Calu3 (cell line): ENCODE results near the gene DGCR6L. TPM values are rescaled to one million over a fixed set of nuclear protein-coding genes. Genes with fewer than 3 reads are reported as not detected.
"Not testable (repeated sequence)": the region's sequence is repeated elsewhere in the genome, so short reads cannot be mapped to it uniquely, and the experiment has no call there.

ENCODE experiments used
- BruUV-seq: library from RNA; stranded (reverse); fragments of 400-500 nt; replicated peaks from 2 replicates; lab custom pipeline; 2021; lab: Mats Ljungman, UMichigan
- CTCF ChIA-PET: fragments of 300-600 bp; sonication (Branson Sonifier 250); formaldehyde crosslinking; loops from one replicate; lab custom pipeline; 2022; ENCODE audit warnings: antibody characterized with exemption; lab: Charles Lee
- DNase-seq: peaks from one replicate; pipeline ENCODE4 v3.0.0; 2022
- H3K27ac Mint-ChIP-seq: one replicate; pipeline ENCODE4 v1.8.0; 2022; ENCODE audit warnings: mixed read lengths; ENCODE audit not compliant: unreplicated experiment
- H3K27me3 Mint-ChIP-seq: one replicate; pipeline ENCODE4 v1.8.0; 2022; ENCODE audit warnings: mixed read lengths; ENCODE audit not compliant: unreplicated experiment
- H3K36me3 Mint-ChIP-seq: one replicate; pipeline ENCODE4 v1.8.0; 2022; ENCODE audit warnings: mild to moderate bottlenecking, moderate library complexity, mixed read lengths; ENCODE audit not compliant: insufficient read depth, unreplicated experiment
- H3K4me1 Mint-ChIP-seq: one replicate; pipeline ENCODE4 v1.8.0; 2022; ENCODE audit warnings: mild to moderate bottlenecking, low read depth, mixed read lengths; ENCODE audit not compliant: unreplicated experiment
- H3K4me3 Mint-ChIP-seq: one replicate; pipeline ENCODE4 v1.8.0; 2022; ENCODE audit warnings: mild to moderate bottlenecking, low read depth, moderate library complexity, mixed read lengths; ENCODE audit not compliant: unreplicated experiment
- H3K9me3 Mint-ChIP-seq: one replicate; pipeline ENCODE4 v1.8.0; 2022; ENCODE audit warnings: low read depth, mixed read lengths; ENCODE audit not compliant: unreplicated experiment
- intact Hi-C: fragments of 100-400 bp; cut with micrococcal nuclease; formaldehyde crosslinking; loops from one replicate; pipeline ENCODE4 v1.10.0; 2022; ENCODE audit not compliant: unreplicated experiment
- total RNA-seq: library from RNA; stranded (reverse); gene quantifications from 2 replicates; pipeline ENCODE4 v1.2.3, GENCODE V29; 2022
- TF ChIP-seq, protein P1 (sequence below): fragments of 200-600 bp; IDR thresholded peaks from one replicate; pipeline ENCODE4 v1.8.0; 2022; ENCODE audit warnings: antibody characterized with exemption; ENCODE audit not compliant: unreplicated experiment

Gene DGCR6L
- total RNA-seq, 1 experiment from 2014 or later: 39.6 TPM

DNA sequence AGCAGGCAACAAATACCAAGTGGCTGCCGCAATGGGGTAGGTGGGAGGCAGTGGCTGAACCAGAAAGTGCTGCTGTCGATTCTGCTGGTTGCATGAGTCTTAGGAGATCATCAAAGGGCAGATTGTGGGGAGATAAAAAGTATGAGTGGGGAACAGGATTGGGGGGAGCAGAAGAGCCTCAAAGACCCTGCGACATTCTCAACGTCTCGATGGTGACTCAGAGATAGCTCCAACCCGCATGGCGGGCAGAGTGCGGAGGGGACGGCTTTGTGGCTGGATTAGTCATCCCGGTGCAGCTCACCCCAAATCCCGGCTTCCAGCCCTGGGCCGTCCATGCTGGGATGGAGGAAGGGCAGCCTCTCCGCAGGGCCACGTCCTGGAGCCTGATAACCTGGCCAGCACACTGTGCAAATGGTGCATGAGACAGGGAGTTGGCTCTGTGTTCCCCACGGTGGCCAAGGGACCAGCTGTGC, 40.2 kb downstream of the DGCR6L start:
- Mint-ChIP-seq H3K36me3 (peaks cover 7% of the 10 kb centered on the region), H3K9me3 (no peaks in the 10 kb centered on the region), H3K27me3 (peaks cover 89% of the 10 kb centered on the region), H3K27ac (no peak overlapping the region), H3K4me1 (peaks cover 9% of the 10 kb centered on the region), H3K4me3 (no peak overlapping the region)
- intact Hi-C loops: no loop called here
- CTCF ChIA-PET: no interaction called here
- BruUV-seq: no TSS peak
- TF ChIP-seq, protein P1, sequence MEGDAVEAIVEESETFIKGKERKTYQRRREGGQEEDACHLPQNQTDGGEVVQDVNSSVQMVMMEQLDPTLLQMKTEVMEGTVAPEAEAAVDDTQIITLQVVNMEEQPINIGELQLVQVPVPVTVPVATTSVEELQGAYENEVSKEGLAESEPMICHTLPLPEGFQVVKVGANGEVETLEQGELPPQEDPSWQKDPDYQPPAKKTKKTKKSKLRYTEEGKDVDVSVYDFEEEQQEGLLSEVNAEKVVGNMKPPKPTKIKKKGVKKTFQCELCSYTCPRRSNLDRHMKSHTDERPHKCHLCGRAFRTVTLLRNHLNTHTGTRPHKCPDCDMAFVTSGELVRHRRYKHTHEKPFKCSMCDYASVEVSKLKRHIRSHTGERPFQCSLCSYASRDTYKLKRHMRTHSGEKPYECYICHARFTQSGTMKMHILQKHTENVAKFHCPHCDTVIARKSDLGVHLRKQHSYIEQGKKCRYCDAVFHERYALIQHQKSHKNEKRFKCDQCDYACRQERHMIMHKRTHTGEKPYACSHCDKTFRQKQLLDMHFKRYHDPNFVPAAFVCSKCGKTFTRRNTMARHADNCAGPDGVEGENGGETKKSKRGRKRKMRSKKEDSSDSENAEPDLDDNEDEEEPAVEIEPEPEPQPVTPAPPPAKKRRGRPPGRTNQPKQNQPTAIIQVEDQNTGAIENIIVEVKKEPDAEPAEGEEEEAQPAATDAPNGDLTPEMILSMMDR: no peak
- DNase-seq: peak; percentile 24

DNA sequence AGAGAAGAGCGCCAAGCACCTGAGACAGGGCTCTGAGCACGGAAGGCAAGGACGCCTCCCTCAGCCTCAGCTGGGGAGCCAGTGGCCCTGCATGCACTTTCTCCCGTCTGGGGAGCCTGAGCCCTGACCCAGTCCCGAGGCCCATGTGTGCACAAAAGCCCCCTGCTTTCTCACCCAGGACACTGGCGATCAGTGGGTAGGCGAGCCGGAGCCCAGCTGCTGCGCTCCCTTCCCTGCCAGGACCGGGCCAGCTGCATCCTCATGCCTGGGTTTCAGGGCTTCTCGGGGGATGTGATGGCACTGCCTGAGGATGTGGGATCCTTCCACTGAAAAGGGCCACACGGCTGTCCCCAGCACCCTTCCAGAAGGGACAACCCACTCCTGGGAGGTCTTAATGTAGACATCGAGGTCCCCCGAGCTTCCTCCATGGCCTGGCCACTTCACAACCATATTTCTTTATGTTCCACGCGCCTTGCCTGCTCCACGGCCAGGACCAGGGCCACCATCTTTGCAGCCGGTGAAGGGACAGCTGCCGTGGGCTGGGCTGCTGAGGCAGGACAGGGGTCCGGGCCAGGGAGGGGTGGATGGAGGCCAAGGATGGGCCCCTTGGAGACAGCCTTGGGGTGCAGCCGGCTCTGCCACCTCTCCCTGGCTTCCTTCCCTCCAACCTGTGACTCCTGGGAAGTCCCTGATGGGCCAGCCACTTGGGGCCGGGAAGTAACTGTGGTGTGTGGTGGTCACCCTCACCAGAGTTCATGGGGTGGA, 41.0 kb downstream of the DGCR6L start:
- H3K27ac Mint-ChIP-seq, H3K4me3 Mint-ChIP-seq, BruUV-seq, H3K9me3 Mint-ChIP-seq, H3K4me1 Mint-ChIP-seq, DNase-seq, intact Hi-C loops, H3K36me3 Mint-ChIP-seq, CTCF ChIA-PET: not testable (repeated sequence)
- peaks cover 87% of the 10 kb centered on the region for H3K27me3 Mint-ChIP-seq

DNA sequence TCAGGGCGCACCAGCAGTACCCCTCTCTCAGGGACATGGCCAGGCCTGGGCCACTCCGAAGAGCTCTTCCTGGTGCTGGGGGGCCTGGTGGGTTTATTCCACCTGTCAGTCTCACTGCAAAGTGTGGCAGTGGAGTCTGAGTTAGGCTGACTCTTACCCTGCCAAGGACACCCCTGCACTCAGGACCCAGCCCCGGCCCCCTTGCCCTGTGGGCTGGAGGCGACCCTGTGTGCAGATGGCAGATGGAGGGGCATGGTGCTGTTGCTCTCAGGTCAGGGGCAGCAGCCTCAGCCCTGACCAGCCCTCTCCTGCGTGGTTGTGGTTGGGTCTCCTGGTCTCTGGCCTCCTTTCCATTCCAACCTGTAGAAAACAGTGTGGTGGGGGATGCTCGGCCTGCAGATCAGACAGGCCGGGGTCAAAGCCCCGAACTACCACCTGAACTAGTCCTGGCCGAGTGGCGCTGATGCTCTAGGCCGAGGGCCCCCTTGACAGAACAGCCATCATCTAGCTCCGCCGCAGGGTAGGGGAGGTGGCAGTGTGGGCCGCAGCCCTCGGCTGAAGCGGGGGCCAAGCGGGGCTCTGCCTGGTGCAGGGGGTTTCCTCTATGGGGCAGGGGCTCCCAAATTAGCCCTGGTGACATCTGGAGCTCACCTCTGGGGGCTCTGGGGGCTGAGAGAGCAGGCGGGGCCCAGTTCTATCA, 41.8 kb downstream of the DGCR6L start:
- H3K36me3 Mint-ChIP-seq, H3K4me3 Mint-ChIP-seq, DNase-seq, BruUV-seq, CTCF ChIA-PET, intact Hi-C loops, H3K9me3 Mint-ChIP-seq, H3K27ac Mint-ChIP-seq, H3K4me1 Mint-ChIP-seq: not testable (repeated sequence)
- H3K27me3 Mint-ChIP-seq: peaks cover 79% of the 10 kb centered on the region

DNA sequence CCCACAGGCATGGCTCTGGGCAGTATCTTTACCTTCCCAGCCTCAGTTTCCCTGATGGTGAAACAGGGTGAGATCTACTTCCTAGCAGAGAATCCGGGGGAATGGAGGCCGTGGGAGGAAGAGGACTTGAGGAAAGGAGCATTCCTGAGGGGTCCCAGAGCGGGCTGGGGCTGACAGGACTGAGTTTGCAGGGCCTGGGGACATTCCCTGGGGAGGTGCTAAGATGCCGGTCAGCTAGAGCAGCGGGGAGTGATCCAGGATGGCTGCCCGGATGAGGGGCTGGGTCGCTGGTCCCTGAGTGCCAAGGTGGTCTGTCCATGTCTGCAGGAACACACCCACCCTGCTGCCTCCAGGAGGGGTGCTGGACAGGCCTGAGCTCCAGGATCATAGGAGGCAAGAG, 43.4 kb downstream of the DGCR6L start:
- CTCF ChIA-PET: no interaction called here
- Mint-ChIP-seq H3K27ac (no peak overlapping the region), H3K4me3 (no peak overlapping the region)

DNA sequence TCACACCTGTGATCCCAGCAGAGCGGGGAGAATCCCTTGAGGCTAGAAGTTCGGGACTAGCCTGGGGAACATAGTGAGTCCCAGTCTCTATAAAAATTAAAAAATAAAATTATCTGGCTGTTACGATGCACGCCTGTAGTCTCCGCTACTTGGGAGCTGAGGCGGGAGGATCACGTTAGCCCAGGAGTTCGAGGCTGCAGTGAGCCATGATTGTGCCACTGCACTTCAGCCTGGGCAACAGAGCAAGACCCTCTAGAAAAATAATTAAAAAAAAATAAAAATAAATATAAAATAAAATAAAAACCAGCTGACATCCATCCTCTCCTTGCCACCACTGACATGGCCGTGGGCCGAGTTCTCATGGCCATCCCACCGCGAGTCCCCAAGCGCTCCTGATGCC, 44.0 kb downstream of the DGCR6L start:
- peaks cover 7% of the 10 kb centered on the region for H3K36me3 Mint-ChIP-seq
- peaks cover 56% of the 10 kb centered on the region for H3K27me3 Mint-ChIP-seq
- CTCF ChIA-PET: no interaction called here
- H3K4me1 Mint-ChIP-seq: peaks cover 9% of the 10 kb centered on the region
- TF ChIP-seq, protein P1: no peak
- H3K9me3 Mint-ChIP-seq: no peaks in the 10 kb centered on the region
- DNase-seq: no peak
- intact Hi-C loops: no loop called here
- H3K4me3 Mint-ChIP-seq: no peak overlapping the region
- no peak overlapping the region for H3K27ac Mint-ChIP-seq
- BruUV-seq: no TSS peak

More for the DNA sequence above, 43.4 kb downstream of the DGCR6L start:
- Mint-ChIP-seq H3K9me3 (no peaks in the 10 kb centered on the region), H3K27me3 (peaks cover 63% of the 10 kb centered on the region), H3K4me1 (peaks cover 9% of the 10 kb centered on the region), H3K36me3 (peaks cover 7% of the 10 kb centered on the region)
- DNase-seq: no peak
- no TSS peak for BruUV-seq
- TF ChIP-seq, protein P1: no peak
- intact Hi-C loops: no loop called here

- CTCF ChIA-PET, H3K4me1 Mint-ChIP-seq, DNase-seq, H3K9me3 Mint-ChIP-seq, H3K4me3 Mint-ChIP-seq, BruUV-seq, H3K36me3 Mint-ChIP-seq, intact Hi-C loops, H3K27ac Mint-ChIP-seq: not testable (repeated sequence)
- H3K27me3 Mint-ChIP-seq: peaks cover 51% of the 10 kb centered on the region
Observed at GRCh38 chr22:20275325-20275724, 44.5 kb downstream of the DGCR6L start.

DNA sequence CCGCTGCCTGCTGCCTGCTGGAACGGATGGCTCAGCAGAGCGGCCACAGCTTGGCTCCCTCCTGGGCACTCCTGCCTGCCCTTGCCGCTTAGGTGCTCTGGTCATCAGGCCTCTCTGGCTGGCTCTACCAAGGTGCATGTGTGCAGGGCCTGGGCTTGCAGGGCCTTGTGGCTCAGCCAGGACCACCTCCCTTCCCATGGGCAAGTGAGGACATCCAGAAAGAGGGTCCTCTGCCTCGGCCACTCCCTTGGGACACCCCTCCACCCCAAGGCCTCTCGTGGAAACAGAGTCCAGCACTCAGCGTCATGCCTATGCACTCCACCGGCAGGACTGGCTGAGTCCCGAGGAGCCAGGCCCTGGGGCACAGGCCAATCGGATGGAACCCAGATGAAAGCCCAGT, 45.5 kb downstream of the DGCR6L start:
- H3K4me1 Mint-ChIP-seq, intact Hi-C loops, DNase-seq, H3K4me3 Mint-ChIP-seq, H3K9me3 Mint-ChIP-seq, H3K27ac Mint-ChIP-seq, CTCF ChIA-PET, BruUV-seq: not testable (repeated sequence)
- H3K27me3 Mint-ChIP-seq: peaks cover 42% of the 10 kb centered on the region
- H3K36me3 Mint-ChIP-seq: peaks cover 12% of the 10 kb centered on the region
